T47D (cell line): ENCODE results near the gene AP3B1.

Experiments
- DNase-seq, 2 experiments: peaks; one replicate each; pipeline versions ENCODE4 v3.0.0 to v3.0.0-alpha.2; 2011 to 2012; ENCODE audit warnings: low read depth in 1 of 2, low spot score in 1 of 2
- JUND ChIP-seq: IDR thresholded peaks from 2 replicates; pipeline ENCODE4 v1.6.1; 2012; ENCODE audit warnings: low read depth
- in situ Hi-C: cut with HindIII; loops from 2 replicates; pipeline ENCODE4 v1.10.0; 2016; ENCODE audit warnings: low sequenced_read_pairs, low pct_unique_long_range_greater_than_20kb

AP3B1 gene

DNA sequence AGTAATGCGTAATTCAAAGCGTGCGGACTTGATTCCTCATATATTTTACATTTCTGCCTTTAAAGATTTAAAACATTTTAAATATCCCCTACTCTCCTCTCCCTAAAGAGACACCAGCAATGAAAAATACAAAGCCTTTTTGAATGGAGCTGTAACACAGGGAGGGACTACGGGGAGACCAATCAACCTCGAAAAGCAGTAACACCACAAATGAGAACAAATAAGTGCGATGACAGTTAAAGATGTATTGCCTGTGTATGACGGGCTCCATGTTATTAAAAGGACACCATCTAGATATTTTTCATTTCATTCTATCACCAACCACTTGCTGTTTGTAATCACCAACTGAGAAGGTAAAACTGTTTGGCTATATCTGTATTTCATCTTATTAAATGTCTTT is 288.0 kb downstream of the AP3B1 start:
- TF ChIP-seq JUND, result no peak
- no peak for DNase-seq
- in situ Hi-C loops, result no loop called here

- no peak for TF ChIP-seq JUND
- in situ Hi-C loops, result no loop called here
- no peak for DNase-seq
These were observed 289.3 kb downstream of the AP3B1 start for GRCh38 chr5:78005021-78005785.

GRCh38 chr5:78004559-78004958 is 289.9 kb downstream of the AP3B1 start:
- no peak for DNase-seq
- TF ChIP-seq JUND, result no peak
- in situ Hi-C loops, result no loop called here

DNA sequence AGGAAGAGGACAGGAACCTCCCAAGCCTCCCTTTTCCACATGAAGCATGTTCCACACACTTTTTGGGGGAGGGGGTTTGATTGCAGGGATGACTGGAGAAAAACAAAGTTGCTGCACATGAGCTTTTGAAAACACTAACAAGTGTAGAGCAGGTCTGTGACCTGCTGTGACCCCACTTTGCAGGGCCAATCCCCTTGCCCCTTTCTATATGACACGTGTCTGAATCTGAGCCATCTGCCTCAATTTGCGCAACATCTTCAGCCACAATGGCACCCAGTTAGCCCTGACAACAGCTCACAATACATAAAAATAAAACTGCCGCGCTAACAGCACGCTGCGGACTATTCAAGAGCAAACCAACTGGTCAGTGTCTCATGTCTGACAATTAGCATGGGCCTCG is 290.6 kb downstream of the AP3B1 start:
- in situ Hi-C loops, result no loop called here
- TF ChIP-seq JUND, result no peak
- no peak for DNase-seq

DNA sequence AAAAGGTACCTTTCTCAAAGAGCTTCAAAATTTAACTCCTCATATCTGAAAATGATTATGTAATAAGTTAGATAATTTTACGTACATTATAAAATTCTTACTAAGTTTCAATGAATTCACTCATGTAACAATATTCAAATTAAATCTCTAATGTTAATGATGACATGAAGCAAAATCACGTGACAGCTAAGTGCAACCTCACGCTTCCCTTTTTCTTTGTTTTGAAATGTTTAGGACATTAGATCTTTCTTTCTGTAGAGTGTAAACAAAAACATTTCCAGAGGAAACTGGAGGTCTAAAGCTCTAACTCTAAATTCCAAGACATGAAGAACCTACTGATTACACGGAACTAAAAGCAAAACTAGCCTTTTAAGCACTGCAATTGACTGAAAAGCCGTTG is 291.0 kb downstream of the AP3B1 start:
- TF ChIP-seq JUND, result no peak
- in situ Hi-C loops, result no loop called here
- DNase-seq, result no peak

DNA sequence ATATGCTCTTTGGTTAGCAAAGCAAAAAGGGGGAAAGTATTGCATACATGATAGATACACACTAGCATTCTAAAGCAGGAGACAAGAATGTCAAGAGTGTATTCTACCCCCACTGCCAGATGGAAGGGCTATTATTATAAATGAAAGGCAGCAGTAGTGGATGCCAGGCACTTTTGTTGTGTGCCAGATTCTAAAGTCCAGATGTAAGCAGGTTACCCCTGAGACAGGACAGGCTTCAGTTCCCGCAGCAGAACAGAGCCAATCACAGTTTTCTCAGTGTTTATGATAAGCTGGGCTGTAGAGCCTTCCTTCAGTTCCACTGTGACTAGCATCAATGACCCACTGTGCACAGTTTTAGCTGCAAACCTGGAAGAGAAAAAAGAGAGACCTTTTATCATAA is 291.8 kb downstream of the AP3B1 start:
- DNase-seq, result no peak
- in situ Hi-C loops, result no loop called here
- TF ChIP-seq JUND, result no peak

- TF ChIP-seq JUND, result no peak
- in situ Hi-C loops, result no loop called here
- no peak for DNase-seq
These were observed 293.3 kb downstream of the AP3B1 start for GRCh38 chr5:78001197-78001596.

GRCh38 chr5:78000191-78000590 is 294.3 kb downstream of the AP3B1 start:
- no peak for TF ChIP-seq JUND
- DNase-seq, result no peak
- in situ Hi-C loops, result no loop called here

DNA sequence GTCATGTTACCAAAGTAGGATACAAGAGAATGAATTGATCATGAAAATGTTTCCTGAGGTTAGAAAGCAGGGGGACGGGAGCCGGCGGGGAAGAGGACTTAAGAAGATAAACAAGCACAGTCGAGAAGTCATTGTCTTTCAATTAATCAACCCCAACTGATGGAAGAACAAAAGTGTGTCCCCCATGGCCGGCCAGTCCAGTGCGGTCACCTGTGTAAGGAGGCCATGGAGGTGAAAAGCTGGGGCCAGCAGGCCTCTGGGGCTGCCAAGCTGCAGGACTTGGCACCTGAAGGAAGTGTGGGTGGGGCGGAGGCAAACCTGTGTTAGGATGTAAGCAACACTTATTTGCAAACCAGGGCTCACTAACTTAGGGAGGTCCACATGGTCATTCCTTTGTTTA is 295.1 kb downstream of the AP3B1 start:
- DNase-seq, result no peak
- in situ Hi-C loops, result no loop called here
- TF ChIP-seq JUND, result no peak

GRCh38 chr5:77996943-77997342 is 297.6 kb downstream of the AP3B1 start:
- no peak for DNase-seq
- in situ Hi-C loops, result no loop called here
- TF ChIP-seq JUND, result no peak

GRCh38 chr5:77995793-77996409 is 298.6 kb downstream of the AP3B1 start:
- no peak for DNase-seq
- TF ChIP-seq JUND, result no peak
- in situ Hi-C loops, result no loop called here

DNA sequence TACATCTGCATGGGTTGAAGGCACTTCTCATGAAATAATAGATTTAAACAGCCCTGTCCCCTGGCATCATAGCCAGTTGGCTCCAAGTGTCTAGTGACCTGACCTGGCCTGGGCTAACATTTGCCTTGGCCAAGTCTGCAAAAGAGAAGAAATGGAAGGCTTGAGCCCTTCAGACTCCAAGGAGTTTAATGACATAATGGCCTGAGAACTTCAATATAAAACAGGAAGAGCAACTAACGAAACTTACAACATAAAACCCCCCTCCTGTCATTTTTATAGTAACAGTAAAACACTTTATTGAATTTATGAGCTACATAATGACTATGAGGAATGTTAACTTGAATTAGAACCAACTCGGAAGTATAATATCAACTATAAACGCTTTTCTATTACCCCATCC is 299.6 kb downstream of the AP3B1 start:
- peak in 1 of 2 experiments; percentile 29 for DNase-seq
- no peak for TF ChIP-seq JUND
- in situ Hi-C loops, result no loop called here

DNA sequence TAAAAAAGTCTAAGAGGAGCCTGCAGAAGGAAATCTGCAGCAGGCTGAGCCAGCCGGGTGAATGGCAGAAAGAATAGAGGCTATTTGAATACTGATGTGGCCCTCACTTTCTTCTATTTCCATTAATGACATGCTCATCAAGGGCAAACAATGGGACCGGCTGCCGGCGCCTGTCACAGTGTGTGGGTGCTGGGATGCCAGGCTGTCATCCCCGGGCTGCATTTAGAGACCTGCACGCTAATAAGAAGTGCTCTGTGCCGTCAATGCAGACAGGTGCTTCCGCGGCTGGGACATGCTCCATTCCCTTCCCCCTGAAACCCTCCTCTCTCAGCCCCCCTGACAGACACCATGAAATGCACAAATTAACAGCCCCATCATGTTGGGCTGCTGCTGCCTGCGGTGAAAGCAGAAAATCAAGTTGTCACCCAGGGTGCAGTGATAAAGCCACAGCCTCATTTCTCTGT is 300.6 kb downstream of the AP3B1 start:
- in situ Hi-C loops, result no loop called here
- TF ChIP-seq JUND, result no peak

More for the DNA sequence above, 300.6 kb downstream of the AP3B1 start:
- DNase-seq, result no peak
